Activated CD8-positive, alpha-beta memory T cell treated with anti-CD3 and anti-CD28 coated beads for 36 hours (primary cell): ENCODE data around the gene ZNG1B. TPM values are rescaled to one million over a fixed set of nuclear protein-coding genes. Genes with fewer than 3 reads are reported as not detected.
"Not testable (repeated sequence)": the region's sequence is repeated elsewhere in the genome, so short reads cannot be mapped to it uniquely, and the experiment has no call there.

Source experiments
- CTCF ChIA-PET: fragments of 350-600 bp; sonication (Branson Sonifier 250); formaldehyde crosslinking; loops from one replicate; lab custom pipeline; 2021; ENCODE audit warnings: antibody characterized with exemption; lab: Charles Lee
- POLR2A ChIA-PET: fragments of 350-600 bp; sonication (Branson Sonifier 250); formaldehyde crosslinking; loops from one replicate; lab custom pipeline; 2021; ENCODE audit warnings: antibody characterized with exemption; lab: Charles Lee
- total RNA-seq, 2 experiments: library from RNA; stranded (reverse); gene quantifications; one replicate each; pipeline ENCODE4 v1.2.3, GENCODE V29; 2021

ZNG1B gene
- total RNA-seq, 2 experiments from 2014 or later, result 40.3 to 44.9 TPM

- CTCF ChIA-PET, POLR2A ChIA-PET: not testable (repeated sequence)
These were observed 65.0 kb downstream of the ZNG1B start for GRCh38 chr2:113502216-113503093.

GRCh38 chr2:113503094-113504042 is 65.9 kb downstream of the ZNG1B start:
- CTCF ChIA-PET, result not testable (repeated sequence)

GRCh38 chr2:113504081-113504480 is 66.6 kb downstream of the ZNG1B start:
- CTCF ChIA-PET, POLR2A ChIA-PET: not testable (repeated sequence)

More at GRCh38 chr2:113503094-113504042, 65.9 kb downstream of the ZNG1B start:
- POLR2A ChIA-PET, result not testable (repeated sequence)

GRCh38 chr2:113507394-113508140 is 70.1 kb downstream of the ZNG1B start:
- CTCF ChIA-PET, POLR2A ChIA-PET: not testable (repeated sequence)

DNA sequence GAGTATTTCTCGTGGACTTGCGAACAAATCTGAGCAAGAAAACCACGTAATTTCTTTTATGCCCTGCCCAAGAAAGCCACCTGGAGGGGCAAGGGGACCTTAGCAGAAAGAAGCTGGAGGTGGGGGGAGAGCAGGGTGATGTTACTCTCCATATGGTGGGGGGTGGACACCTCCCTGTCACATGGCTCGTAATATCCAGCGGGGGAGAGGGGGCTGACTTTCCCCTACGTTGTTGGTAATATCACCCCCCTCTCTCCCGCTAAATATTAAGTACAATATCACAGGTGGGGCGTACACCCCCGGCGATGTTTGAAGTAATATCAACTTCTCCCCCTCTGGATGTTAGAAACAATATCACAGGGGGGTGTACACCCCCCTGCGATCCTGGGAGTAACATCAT is 70.7 kb downstream of the ZNG1B start:
- POLR2A ChIA-PET, CTCF ChIA-PET: not testable (repeated sequence)

- POLR2A ChIA-PET, CTCF ChIA-PET: not testable (repeated sequence)
These were observed 73.4 kb downstream of the ZNG1B start for GRCh38 chr2:113510913-113511312.

DNA sequence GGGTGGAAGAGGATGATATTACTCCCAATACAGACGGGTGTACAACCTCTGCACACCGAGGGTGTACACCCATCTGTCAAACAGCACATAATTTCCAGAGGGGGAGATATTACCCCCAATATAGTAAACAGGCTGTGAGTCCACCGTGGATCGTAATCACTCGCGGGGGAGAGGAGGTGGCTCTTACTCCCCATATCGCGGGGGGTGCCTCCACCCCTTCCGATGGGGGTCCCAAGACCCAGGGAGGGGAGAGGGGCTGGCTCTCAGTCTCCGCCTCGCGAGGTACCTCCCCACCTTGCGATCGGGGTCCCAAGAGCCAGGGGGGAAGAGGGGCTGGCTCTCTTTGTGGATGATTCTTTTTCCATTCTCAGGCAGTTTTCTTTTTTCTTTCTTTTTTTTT is 74.4 kb downstream of the ZNG1B start:
- CTCF ChIA-PET, POLR2A ChIA-PET: not testable (repeated sequence)

DNA sequence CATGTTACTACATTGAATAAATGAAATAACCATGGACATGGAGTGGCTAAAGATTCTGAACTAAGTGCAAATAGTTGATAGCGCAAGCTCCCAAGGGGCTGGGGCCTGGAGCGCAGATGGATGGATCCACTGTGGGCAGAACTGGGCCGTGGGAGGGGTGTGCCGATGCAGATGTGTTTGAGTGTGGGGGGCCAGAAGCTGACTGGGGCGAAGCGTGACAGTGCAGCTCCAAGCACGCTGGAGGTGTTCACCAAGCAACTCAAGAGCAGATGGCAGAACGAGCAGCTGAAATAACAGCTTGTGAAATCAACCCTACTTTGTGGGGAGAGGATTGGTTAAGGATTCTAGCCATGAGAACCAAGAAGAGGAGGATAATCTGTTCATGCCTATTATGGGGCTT is 78.0 kb downstream of the ZNG1B start:
- CTCF ChIA-PET, POLR2A ChIA-PET: not testable (repeated sequence)

DNA sequence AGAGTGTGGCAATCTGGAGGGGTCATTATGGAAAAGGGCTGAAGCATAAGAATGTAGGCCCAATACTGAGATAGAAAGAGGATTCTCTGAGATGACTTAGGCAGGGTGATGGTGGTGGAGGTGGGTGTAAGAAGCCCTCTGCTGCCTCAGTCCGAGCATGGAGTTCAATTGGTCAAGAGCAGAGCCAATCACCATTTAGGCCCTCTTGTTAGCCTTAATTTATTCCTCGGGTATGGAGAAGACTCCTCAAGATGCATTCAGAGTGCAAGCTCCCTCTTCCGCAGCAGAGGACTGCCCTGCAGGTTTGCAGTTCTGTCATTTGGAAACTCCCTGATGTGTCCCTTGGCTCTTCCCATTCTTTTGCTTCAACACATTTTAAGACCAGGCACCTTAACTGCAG is 78.5 kb downstream of the ZNG1B start:
- CTCF ChIA-PET, POLR2A ChIA-PET: not testable (repeated sequence)

GRCh38 chr2:113517025-113517424 is 79.5 kb downstream of the ZNG1B start:
- POLR2A ChIA-PET, CTCF ChIA-PET: not testable (repeated sequence)

- CTCF ChIA-PET, POLR2A ChIA-PET: not testable (repeated sequence)
These were observed 83.3 kb downstream of the ZNG1B start for GRCh38 chr2:113520837-113521236.

- CTCF ChIA-PET, POLR2A ChIA-PET: not testable (repeated sequence)
These were observed 84.0 kb downstream of the ZNG1B start for GRCh38 chr2:113521492-113521891.

GRCh38 chr2:113524986-113525385 is 87.5 kb downstream of the ZNG1B start:
- CTCF ChIA-PET, POLR2A ChIA-PET: not testable (repeated sequence)

DNA sequence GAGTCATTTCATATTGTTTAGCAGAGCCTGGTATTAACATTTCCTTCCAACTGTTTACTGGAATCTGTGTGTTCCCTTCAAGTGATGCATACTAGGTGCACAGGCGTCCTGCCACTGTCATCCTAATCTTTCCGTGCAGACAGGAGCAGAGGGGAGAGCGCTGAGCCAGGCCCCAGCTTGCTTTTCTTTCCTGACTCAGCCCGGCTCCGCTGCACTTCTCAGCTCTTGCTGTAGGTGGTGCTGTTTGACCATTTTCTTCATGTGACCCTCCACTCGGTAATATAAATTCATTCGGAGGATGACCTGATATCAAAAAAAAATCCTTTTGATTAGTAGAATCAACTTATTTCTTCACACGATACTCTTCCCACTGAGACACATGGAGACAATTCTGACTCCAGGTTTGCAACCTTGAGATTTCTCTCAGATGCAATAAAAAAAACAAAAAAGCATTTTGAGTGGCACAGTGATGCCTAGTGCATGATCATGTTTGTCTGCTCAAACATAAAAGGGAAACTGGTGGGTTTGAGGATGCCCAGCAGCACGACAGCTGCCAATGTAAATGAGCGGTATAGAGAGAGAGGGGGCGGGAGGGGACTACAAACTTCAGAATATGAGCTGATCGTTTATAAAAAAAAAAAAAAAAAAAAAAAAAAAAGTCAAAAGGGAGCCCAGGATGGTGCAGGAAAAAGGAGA is 90.0 kb downstream of the ZNG1B start:
- POLR2A ChIA-PET, CTCF ChIA-PET: not testable (repeated sequence)

- CTCF ChIA-PET, POLR2A ChIA-PET: not testable (repeated sequence)
These were observed 90.6 kb downstream of the ZNG1B start for GRCh38 chr2:113528126-113528525.

GRCh38 chr2:113528904-113529303 is 91.4 kb downstream of the ZNG1B start:
- CTCF ChIA-PET, POLR2A ChIA-PET: not testable (repeated sequence)

DNA sequence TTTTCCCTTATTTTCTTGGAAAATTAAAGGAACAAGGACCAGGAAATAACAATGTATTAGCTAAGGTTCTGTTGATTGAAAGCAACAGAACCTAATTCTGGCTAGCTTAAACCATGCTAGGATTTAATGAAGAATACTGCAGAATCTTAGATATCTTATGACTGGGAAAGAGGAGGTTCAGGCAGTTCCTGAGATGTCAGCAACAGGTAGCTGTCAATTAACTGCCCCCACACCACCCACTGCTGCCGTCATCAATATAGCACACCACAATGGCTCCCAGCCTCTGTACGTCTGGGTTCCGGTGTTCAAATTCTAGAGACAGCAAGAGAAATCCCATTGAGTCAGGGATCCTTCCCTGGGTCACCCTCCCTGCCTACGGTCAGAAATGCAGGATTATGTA is 95.5 kb downstream of the ZNG1B start:
- POLR2A ChIA-PET, CTCF ChIA-PET: not testable (repeated sequence)

GRCh38 chr2:113536573-113536972 is 99.1 kb downstream of the ZNG1B start:
- POLR2A ChIA-PET, CTCF ChIA-PET: not testable (repeated sequence)

GRCh38 chr2:113540834-113541203 is 103.3 kb downstream of the ZNG1B start:
- CTCF ChIA-PET, POLR2A ChIA-PET: not testable (repeated sequence)
